B cell (primary cell): ENCODE measurements around the gene RAD23B.

Source experiments
- CTCF ChIP-seq: fragments of 200-600 bp; IDR thresholded peaks from one replicate; pipeline ENCODE4 v1.8.0; 2022; ENCODE audit warnings: antibody characterized with exemption, mild to moderate bottlenecking
- EZH2 ChIP-seq: IDR thresholded peaks from 2 replicates; pipeline ENCODE4 v1.6.1; 2012; ENCODE audit warnings: borderline replicate concordance, low read depth, mild to moderate bottlenecking, moderate library complexity, low read length; ENCODE audit not compliant: insufficient read depth, poor library complexity, severe bottlenecking

GRCh38 chr9:107274096-107274495, 9.0 kb upstream of the RAD23B start:
- TF ChIP-seq CTCF: peak; percentile 13
- no peak for TF ChIP-seq EZH2
